Fibroblast of the aortic adventitia (primary cell): ENCODE data around the gene MAPK14. TPM values are rescaled to one million over a fixed set of nuclear protein-coding genes. Genes with fewer than 3 reads are reported as not detected.
A peak's percentile ranks its signal among the peaks of the same experiment; 100 is the strongest.
"Not testable (repeated sequence)": the region's sequence is repeated elsewhere in the genome, so short reads cannot be mapped to it uniquely, and the experiment has no call there.

Experiments
- DNase-seq: peaks from one replicate; pipeline ENCODE4 v3.0.0-alpha.2; 2010; ENCODE audit warnings: low read depth
- H3K4me3 ChIP-seq: 2 replicates; pipeline ENCODE4 v1.5.1; 2011; ENCODE audit warnings: low read depth, mild to moderate bottlenecking, control low read depth, low read length, moderate library complexity
- total RNA-seq: library from RNA; depleted of rRNA; stranded (reverse); fragments of >200 nt; gene quantifications from 2 replicates; pipeline ENCODE4 v1.2.3, GENCODE V29; 2012; ENCODE audit warnings: low replicate concordance
- TF ChIP-seq, protein P1 (sequence below): IDR thresholded peaks from 2 replicates; pipeline ENCODE4 v1.5.1; 2011; ENCODE audit warnings: mild to moderate bottlenecking, low read length, control low read depth, inconsistent platforms; ENCODE audit not compliant: insufficient read depth

The MAPK14 gene
- total RNA-seq, 1 donor, result 72.5 TPM

DNA sequence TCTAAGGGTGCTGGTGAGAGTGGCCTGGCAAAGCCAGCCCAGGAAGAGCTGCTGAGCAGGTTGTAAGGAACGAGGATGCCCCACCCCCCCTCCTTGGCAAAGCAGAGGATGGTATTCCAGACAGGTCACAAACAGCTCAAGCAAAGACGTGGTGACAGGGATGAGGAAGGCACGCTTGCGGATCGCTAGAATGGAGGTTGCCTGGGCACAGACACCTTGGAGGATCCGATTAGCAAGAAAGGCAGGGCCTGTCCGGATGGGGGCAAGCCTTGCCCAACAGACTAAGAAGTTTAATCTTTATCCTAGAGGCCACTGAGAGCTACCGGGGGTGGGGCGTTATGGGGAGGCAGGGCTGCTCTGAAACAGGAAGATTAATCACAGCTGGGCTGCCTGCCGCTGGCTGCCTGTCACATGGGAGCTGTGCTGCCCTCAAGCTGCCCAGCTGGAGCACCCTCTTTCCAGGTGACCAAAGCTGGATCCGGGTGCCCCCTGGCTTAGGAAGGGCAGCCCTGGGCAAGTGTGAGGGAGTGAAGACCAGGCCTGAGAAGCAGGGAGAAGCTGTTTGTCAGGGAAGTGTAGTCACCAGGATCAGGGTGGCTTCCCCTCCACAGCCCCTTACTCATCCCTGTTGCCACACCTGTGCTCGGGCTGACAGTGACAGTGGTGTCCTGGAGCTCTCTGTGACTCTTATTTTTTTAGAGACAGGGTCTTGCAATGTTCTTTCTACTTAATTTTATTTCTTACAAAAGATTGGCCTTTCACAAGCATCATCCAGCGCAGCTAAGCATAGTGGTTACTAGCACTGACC, 93.6 kb downstream of the MAPK14 start:
- no peak overlapping the region for H3K4me3 ChIP-seq
- peak; percentile 40 for DNase-seq
- TF ChIP-seq, protein P1, sequence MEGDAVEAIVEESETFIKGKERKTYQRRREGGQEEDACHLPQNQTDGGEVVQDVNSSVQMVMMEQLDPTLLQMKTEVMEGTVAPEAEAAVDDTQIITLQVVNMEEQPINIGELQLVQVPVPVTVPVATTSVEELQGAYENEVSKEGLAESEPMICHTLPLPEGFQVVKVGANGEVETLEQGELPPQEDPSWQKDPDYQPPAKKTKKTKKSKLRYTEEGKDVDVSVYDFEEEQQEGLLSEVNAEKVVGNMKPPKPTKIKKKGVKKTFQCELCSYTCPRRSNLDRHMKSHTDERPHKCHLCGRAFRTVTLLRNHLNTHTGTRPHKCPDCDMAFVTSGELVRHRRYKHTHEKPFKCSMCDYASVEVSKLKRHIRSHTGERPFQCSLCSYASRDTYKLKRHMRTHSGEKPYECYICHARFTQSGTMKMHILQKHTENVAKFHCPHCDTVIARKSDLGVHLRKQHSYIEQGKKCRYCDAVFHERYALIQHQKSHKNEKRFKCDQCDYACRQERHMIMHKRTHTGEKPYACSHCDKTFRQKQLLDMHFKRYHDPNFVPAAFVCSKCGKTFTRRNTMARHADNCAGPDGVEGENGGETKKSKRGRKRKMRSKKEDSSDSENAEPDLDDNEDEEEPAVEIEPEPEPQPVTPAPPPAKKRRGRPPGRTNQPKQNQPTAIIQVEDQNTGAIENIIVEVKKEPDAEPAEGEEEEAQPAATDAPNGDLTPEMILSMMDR, result no peak

DNA sequence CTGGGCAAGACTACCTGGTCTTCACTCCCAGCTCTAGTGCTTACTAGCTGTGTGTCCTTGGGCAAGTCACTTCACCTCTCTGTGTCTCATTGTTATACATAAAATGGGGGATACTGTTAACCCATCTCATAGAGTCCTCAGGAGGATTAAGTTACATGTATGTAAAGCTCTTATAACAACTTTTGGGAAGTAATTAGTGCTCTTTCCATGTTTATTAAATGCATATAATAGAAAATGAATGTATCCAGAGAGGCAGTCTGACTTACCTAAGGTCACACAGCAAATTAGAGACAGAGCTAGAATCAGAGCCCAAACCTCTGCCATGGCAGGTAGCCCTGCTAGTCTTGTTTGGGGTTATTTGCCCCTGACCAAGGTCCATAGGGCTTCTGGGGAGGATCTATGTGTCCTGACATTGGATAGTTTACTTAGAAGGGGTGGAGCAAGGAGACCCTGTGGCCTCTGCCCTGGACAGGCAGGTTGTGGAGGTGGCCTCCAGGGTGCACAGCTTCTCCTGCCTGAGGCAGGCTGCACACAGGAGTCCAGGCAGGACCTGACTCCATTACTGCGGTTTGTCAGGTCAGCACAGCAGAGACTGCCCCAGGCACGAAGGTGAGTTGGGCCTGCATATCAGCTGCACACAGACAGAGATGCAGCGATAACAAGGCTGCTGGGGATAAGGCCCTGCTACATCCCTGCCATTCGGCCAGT, 94.3 kb downstream of the MAPK14 start:
- TF ChIP-seq, protein P1, result no peak
- H3K4me3 ChIP-seq, result no peak overlapping the region
- DNase-seq, result no peak

DNA sequence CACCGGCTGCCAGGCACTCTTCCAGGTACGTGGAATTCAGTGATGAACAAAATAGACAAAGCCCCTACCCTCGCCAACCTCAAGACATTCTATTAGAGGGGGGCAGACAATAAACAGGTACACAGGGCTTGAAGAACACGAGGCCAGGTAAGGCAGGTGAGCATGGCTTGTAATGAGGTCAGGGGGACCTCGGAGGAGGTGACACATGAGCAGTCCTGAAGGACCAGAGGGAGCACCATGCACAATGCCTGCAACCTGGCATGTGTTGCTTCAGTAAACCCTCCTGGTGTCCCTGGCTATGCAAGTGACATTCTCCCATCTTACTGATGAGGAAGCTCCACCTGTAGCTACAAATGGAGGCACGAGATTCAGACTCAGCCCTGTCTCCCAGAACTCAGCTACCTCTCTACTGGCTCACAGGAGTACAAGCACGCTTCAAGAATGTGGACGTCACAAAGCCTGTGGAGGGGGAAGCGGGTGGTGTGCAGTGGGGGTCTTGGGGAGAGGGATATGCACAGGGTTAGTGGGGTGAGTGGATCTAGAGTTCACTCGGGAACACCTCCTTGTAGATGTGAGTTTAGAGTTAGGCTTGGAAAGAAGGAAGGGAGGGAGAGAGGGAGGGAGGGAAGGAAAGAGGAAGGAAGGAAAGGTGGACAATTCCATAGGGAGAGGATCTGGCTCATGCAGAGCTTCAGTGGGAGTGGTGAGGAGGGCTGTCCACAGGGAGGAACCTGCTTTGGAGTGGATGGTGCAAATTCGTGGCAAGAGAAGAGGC, 95.1 kb downstream of the MAPK14 start:
- TF ChIP-seq, protein P1, result no peak
- no peak for DNase-seq

DNA sequence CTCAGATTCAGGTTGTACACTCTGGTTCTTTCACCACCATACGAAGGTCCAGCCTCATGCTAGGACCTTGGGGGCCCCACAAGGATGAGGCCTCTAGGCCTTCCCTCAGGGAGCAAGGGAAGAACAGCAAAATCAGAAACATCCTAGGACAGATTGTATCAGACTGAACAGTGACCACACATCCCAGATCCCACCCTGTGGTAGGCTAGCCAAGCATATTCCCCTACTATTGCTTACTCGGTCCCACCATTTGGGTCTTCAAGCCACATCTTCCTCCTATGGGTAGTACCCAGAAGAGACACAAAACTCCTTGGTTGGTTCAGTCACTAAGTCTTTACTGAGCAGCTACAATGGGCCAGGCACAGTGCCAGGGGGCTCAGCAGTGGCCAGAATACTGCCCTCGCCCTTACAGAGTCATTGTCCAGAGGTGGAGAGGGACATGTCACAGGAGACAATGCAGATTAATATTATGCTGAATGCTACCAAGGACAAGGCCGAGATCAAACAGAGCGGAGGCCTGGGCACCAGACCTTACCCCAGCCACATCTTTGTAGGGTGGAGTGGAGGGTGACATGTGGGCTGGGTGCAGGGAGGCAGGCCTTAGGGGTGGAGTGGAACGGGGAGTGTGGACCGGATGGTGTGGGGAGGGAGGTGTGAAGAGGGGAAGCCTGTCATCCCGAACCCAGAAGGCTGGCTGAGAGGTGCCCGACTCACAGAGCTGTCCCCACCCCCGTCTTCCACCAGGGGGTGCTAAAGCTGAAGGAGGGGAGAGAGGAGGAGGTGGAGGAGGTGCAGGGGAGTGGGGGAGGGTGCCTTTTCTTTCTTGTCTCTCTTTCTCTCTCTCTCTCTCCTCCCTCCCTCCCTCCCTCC, 95.9 kb downstream of the MAPK14 start:
- DNase-seq, result peak; percentile 77
- H3K4me3 ChIP-seq, result no peak overlapping the region
- TF ChIP-seq, protein P1, result peak; percentile 90

More for the DNA sequence above, 95.1 kb downstream of the MAPK14 start:
- H3K4me3 ChIP-seq, result no peak overlapping the region

DNA sequence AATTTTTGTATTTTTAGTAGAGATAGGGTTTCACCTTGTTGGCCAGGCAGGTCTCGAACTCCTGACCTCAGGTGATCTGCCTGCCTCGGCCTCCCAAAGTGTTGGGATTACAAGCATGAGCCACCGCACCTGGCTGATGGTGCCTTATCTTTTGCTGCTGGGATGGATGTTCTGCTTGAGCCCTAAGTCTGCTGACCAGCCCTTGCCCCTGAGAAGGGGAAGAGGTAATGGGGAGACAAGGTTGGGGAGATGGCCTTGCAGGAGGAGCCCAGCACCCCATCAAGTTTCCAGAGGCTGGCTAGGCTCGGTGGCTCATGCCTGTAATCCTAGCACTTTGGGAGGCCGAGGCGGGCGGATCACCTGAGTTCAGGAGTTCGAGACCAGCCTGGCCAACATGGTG, 96.7 kb downstream of the MAPK14 start:
- not testable (repeated sequence) for H3K4me3 ChIP-seq, DNase-seq

DNA sequence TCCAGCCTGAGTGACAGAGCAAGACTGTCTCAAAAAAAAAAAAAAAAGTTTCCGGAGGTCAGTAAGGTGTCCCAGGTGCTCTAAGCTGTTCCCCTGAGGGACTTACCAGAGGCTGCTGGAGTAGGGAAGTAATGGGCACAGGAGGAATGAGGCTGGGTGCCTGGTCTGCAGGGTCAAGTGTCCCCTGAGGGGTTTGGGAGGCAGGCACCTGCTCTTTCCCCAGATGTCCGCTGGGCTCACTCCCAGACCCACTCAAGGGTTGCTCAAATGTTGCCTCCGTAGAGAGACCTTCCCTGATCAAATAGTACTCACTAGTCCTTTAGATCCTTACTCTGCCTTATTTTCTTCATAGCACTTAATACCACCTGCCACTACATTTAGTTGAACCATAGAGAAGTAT, 97.3 kb downstream of the MAPK14 start:
- H3K4me3 ChIP-seq, result no peak overlapping the region
- no peak for DNase-seq
- TF ChIP-seq, protein P1, result no peak
